Neutrophil (primary cell): Measurements from ENCODE around the gene RNF20.
"Not testable (repeated sequence)": the region's sequence is repeated elsewhere in the genome, so short reads cannot be mapped to it uniquely, and the experiment has no call there.

Source experiments
- H3K27ac ChIP-seq: fragments of 200-600 bp; sonication (generic); 2 replicates; pipeline ENCODE4 v1.5.1; 2016; ENCODE audit warnings: mild to moderate bottlenecking, moderate library complexity
- H3K27me3 ChIP-seq: fragments of 200-600 bp; sonication (generic); 2 replicates; pipeline ENCODE4 v1.6.0; 2016; ENCODE audit warnings: mild to moderate bottlenecking
- H3K36me3 ChIP-seq: fragments of 200-600 bp; sonication (generic); 2 replicates; pipeline ENCODE4 v1.5.1; 2017
- H3K4me1 ChIP-seq, 2 experiments: fragments of 200-600 bp in 1 of 2; sonication (generic) in 1 of 2; 1 replicate in 1 of 2; 2 replicates in 1 of 2; pipeline versions ENCODE4 v1.5.1 to v1.6.1; 2013 to 2016; ENCODE audit warnings: low read depth in 1 of 2, low read length in 1 of 2, mild to moderate bottlenecking in 1 of 2, moderate library complexity in 1 of 2; ENCODE audit not compliant: control insufficient read depth in 1 of 2, insufficient read depth in 1 of 2
- H3K4me3 ChIP-seq, 2 experiments: fragments of 200-600 bp in 1 of 2; sonication (generic) in 1 of 2; 1 replicate in 1 of 2; 2 replicates in 1 of 2; pipeline ENCODE4 v1.5.1; 2013 to 2016; ENCODE audit warnings: low read depth in 1 of 2, low read length in 1 of 2, mild to moderate bottlenecking in 1 of 2, moderate library complexity in 1 of 2
- H3K9me3 ChIP-seq: fragments of 200-600 bp; sonication (generic); 2 replicates; pipeline ENCODE4 v1.5.1; 2016
- TF ChIP-seq, protein P1 (sequence below): fragments of 200-600 bp; sonication (generic); IDR thresholded peaks from 2 replicates; pipeline ENCODE4 v1.5.1; 2016; ENCODE audit warnings: antibody characterized with exemption

Gene RNF20

DNA sequence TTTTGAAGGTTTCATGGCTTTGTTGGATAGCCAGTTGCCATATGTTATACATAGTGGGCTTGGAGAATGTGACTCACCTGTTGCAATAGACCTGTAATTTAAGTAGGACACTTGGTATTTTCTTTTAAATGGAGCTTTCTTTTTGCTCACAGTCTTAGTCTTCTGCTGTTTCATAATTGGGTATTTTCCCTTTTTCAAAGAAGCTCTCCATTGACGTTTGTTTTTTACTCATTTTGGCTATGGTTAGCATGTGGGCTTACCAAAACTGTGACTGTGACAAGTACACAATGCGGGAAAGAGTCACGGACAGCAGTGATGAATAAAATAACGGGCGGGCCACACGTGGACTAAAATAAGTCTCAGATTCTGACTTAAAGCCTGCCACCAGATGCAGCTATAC lies 23.2 kb upstream of the RNF20 start:
- H3K27ac ChIP-seq: no peak overlapping the region
- TF ChIP-seq, protein P1, sequence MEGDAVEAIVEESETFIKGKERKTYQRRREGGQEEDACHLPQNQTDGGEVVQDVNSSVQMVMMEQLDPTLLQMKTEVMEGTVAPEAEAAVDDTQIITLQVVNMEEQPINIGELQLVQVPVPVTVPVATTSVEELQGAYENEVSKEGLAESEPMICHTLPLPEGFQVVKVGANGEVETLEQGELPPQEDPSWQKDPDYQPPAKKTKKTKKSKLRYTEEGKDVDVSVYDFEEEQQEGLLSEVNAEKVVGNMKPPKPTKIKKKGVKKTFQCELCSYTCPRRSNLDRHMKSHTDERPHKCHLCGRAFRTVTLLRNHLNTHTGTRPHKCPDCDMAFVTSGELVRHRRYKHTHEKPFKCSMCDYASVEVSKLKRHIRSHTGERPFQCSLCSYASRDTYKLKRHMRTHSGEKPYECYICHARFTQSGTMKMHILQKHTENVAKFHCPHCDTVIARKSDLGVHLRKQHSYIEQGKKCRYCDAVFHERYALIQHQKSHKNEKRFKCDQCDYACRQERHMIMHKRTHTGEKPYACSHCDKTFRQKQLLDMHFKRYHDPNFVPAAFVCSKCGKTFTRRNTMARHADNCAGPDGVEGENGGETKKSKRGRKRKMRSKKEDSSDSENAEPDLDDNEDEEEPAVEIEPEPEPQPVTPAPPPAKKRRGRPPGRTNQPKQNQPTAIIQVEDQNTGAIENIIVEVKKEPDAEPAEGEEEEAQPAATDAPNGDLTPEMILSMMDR: no peak
- H3K27me3 ChIP-seq: peaks cover 28% of the 10 kb centered on the region

DNA sequence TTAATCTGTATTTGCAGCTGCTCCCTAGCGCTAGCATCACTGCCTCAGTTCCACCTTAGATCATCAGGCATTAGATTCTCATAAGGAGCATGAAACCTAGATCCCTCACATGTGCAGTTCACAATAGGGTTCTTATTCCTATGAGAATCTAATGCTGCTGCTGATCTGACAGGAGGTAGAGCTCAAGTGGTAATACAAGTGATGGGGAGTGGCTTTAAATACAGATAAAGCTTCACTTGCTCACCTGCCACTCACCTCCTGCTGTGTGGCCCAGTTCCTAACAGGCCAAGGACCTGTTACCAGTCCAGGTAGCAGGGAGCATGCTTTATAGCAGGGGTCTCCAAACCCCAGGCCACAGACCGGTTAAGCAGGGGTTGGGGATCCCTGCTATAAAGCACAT lies 22.6 kb upstream of the RNF20 start:
- no peaks in the 10 kb centered on the region for H3K9me3 ChIP-seq
- H3K4me1 ChIP-seq: no peaks in the 10 kb centered on the region
- TF ChIP-seq, protein P1: no peak
- H3K27ac ChIP-seq: no peak overlapping the region
- no peaks in the 10 kb centered on the region for H3K36me3 ChIP-seq
- peaks cover 32% of the 10 kb centered on the region for H3K27me3 ChIP-seq
- no peak overlapping the region for H3K4me3 ChIP-seq

More for the DNA sequence above, 23.2 kb upstream of the RNF20 start:
- Histone ChIP-seq H3K36me3 (no peaks in the 10 kb centered on the region), H3K4me3 (no peak overlapping the region), H3K9me3 (no peaks in the 10 kb centered on the region), H3K4me1 (no peaks in the 10 kb centered on the region)

- Histone ChIP-seq H3K36me3 (no peaks in the 10 kb centered on the region), H3K4me1 (no peaks in the 10 kb centered on the region), H3K4me3 (no peak overlapping the region), H3K9me3 (no peaks in the 10 kb centered on the region), H3K27me3 (peaks cover 42% of the 10 kb centered on the region), H3K27ac (no peak overlapping the region)
- TF ChIP-seq, protein P1: no peak
Observed at GRCh38 chr9:101512116-101512515, 21.5 kb upstream of the RNF20 start.

DNA sequence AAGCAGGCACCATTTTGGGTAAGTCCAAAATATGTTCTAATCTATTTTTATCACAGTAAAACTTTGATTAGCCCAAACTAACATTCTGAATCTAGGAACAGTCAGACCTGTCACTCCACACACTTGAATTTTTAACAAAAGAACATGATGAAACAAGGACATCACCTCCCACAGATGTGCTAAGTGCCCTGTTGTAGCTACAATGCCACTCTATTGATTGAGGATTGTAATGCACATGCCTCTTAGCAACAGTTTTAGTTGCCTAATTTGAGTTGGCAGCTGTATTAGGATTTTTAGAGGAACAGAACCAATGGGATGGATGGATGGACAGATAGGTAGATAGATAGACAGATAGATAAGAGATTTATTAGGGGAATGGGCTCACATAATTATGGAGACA lies 20.3 kb upstream of the RNF20 start:
- TF ChIP-seq, protein P1: no peak
- Histone ChIP-seq H3K9me3 (no peaks in the 10 kb centered on the region), H3K4me1 (no peaks in the 10 kb centered on the region), H3K4me3 (no peak overlapping the region), H3K36me3 (no peaks in the 10 kb centered on the region), H3K27me3 (peaks cover 47% of the 10 kb centered on the region), H3K27ac (no peak overlapping the region)

DNA sequence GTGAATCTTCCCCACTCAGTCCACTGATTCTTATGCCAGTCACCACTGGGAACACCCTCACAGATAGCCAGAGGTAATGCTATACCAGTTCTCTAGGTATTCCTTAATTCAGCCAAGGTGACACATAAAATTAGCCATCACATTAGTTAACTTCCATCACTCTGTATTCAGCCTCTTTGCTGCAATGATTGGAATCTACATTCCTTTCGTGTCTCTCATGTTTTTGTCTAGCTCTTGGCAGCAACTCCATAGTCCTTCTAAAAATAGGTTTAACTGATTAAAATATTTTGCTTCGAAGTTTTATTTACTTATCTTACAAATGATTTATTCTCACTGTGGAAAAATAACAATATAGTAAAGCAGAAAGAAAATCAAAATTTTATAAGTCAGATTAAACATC lies 19.6 kb upstream of the RNF20 start:
- TF ChIP-seq, protein P1: no peak
- no peak overlapping the region for H3K27ac ChIP-seq
- H3K4me1 ChIP-seq: no peaks in the 10 kb centered on the region

GRCh38 chr9:101516655-101517054 lies 17.0 kb upstream of the RNF20 start:
- no peak overlapping the region for H3K27ac ChIP-seq
- no peak overlapping the region for H3K4me3 ChIP-seq
- TF ChIP-seq, protein P1: no peak
- peaks cover 52% of the 10 kb centered on the region for H3K27me3 ChIP-seq
- H3K4me1 ChIP-seq: no peaks in the 10 kb centered on the region
- no peaks in the 10 kb centered on the region for H3K36me3 ChIP-seq
- H3K9me3 ChIP-seq: no peaks in the 10 kb centered on the region

More for the DNA sequence above, 19.6 kb upstream of the RNF20 start:
- H3K4me3 ChIP-seq: no peak overlapping the region
- H3K9me3 ChIP-seq: no peaks in the 10 kb centered on the region
- H3K36me3 ChIP-seq: no peaks in the 10 kb centered on the region
- peaks cover 47% of the 10 kb centered on the region for H3K27me3 ChIP-seq

DNA sequence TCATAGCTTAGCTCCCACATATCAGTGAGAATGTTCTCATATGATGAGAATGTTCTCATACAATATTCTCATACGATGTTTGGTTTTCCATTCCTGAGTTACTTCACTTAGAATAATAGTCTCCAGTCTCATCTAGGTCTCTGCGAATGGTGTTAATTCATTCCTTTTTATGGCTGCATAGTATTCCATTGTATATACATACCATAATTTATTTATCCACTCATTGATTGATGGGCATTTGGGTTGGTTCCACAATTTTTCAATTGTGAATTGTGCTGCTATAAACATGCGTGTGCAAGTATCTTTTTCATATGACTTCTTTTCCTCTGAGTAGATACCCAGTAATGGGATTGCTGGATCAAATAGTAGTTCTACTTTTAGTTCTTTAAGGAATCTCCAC lies 15.2 kb upstream of the RNF20 start:
- not testable (repeated sequence) for H3K27ac ChIP-seq, H3K4me1 ChIP-seq, H3K36me3 ChIP-seq, H3K9me3 ChIP-seq, H3K4me3 ChIP-seq
- peaks cover 52% of the 10 kb centered on the region for H3K27me3 ChIP-seq
